AG09309 (cell line): Measurements from ENCODE around the gene ERGIC1.

ENCODE experiments used
- DNase-seq: peaks from one replicate; pipeline ENCODE4 v3.0.0-alpha.2; 2010; ENCODE audit warnings: low read depth
- H3K4me3 ChIP-seq: 2 replicates; pipeline ENCODE4 v1.5.1; 2011; ENCODE audit warnings: mild to moderate bottlenecking, low read depth, low read length, moderate library complexity; ENCODE audit not compliant: control insufficient read depth
- TF ChIP-seq, protein P1 (sequence below): IDR thresholded peaks from 2 replicates; pipeline ENCODE4 v1.5.1; 2011; ENCODE audit warnings: mild to moderate bottlenecking, low read depth, low read length, inconsistent platforms; ENCODE audit not compliant: insufficient read depth, control insufficient read depth; ENCODE audit errors: missing control alignments

Gene ERGIC1

DNA sequence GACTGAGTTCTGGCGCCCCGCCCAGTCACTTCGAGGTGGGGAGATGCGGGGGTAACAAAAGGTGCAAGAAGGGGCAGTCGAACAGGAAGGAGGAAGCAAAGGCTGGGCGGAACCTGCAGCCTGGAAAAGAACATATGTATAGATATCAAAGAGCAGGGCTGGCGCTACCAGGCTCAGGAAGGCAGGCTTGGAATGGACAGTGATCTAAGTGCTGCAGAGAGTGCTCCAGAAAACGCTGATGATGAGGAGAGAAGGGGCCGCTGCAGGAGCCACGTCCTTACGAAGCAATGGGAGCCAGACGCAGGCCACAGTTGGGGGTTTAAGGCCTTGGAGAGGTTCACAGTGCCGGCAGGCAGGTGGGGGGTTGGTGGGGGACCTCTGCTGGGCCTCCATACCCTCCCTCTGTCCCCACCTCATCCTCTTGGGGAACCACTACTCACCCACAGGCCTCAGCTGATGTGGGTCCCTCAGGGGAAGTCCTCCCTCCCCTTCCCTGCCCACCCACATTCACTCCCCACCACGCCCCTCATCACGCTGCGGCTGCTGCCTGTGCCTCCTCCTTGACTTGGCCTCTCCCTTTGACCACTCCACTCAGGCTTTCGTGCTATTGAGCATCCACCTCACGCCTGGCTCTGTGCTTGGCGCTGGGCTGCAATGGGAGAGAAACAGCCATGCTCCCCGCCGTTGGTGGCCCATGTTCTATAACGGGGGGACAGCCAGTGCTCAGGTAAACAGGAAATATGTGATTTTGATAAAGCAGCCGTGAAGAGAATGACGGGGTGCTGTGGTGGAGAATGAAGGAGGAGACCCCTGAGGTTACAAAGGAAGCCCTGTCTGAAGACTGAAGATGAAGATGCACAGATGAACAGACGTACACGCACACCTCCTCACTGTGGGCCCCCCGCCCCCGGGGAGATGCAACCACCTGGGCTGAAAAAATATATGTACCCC is 84.6 kb downstream of the ERGIC1 start:
- no peak for DNase-seq
- TF ChIP-seq, protein P1, sequence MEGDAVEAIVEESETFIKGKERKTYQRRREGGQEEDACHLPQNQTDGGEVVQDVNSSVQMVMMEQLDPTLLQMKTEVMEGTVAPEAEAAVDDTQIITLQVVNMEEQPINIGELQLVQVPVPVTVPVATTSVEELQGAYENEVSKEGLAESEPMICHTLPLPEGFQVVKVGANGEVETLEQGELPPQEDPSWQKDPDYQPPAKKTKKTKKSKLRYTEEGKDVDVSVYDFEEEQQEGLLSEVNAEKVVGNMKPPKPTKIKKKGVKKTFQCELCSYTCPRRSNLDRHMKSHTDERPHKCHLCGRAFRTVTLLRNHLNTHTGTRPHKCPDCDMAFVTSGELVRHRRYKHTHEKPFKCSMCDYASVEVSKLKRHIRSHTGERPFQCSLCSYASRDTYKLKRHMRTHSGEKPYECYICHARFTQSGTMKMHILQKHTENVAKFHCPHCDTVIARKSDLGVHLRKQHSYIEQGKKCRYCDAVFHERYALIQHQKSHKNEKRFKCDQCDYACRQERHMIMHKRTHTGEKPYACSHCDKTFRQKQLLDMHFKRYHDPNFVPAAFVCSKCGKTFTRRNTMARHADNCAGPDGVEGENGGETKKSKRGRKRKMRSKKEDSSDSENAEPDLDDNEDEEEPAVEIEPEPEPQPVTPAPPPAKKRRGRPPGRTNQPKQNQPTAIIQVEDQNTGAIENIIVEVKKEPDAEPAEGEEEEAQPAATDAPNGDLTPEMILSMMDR = no peak
- H3K4me3 ChIP-seq = no peak overlapping the region

DNA sequence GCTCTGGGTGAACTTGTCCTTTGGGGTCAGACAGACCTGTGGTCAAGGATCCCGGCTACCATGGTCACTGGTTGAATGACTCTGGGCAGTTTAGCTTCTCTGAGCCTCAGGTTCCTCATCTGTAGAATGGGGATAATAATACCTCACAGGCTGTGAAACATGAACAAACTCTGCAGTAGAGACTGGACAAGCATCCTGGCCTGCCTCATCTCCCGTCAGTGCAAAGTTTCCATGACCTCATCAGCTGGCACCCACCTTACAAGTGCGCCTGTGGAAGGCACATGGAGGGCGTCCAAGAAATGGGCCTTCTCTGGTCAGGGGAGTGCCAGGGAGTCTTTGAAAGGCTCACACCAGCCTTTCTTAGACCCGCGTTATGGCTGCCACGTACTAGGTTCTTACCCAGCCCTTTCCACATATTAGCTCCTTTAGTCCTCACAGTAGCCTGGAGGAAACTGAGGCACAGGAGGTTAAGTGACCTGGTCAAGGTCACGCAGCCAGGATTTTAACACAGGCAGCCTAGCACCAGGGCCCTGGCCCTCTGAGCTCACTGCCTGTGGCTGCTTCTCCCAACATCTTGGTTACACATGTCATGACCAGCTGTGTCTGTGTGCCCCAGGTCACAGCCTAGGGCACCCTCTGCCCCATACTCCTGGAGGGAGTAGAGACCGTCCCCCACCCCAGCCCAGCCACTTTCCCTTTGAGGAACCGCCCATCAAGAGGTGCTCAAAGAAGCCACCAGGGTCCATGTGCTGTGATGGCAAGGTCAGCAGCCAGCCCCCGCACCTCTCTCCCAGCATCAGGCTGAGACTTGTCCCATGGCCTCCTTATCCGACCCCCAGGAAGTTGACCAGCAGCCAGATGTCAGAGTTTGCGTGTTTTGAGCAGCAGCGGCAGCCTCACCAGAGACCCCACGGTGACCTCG is 85.7 kb downstream of the ERGIC1 start:
- TF ChIP-seq, protein P1 = no peak
- no peak for DNase-seq
- H3K4me3 ChIP-seq = no peak overlapping the region

DNA sequence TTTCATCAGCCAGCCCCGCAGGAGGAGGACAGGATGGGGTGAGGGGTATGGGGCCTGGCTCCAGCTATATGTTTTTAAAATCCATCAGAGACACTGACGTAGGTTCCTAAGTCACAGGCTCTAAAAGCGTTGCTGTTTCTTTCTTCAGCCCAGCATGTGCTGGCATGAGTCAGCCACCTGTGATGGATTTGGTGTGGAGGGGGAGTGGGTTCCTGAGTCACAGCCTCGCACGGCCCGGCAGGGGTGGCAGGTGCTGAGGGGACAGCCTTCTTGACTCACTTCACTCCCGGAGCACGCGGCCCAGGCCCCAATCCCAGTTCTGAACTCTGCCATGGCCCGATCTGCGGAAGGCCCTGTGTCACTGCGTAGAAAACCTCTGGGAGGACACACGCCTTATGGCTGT is 86.4 kb downstream of the ERGIC1 start:
- H3K4me3 ChIP-seq = no peak overlapping the region
- DNase-seq = no peak
- TF ChIP-seq, protein P1 = no peak

DNA sequence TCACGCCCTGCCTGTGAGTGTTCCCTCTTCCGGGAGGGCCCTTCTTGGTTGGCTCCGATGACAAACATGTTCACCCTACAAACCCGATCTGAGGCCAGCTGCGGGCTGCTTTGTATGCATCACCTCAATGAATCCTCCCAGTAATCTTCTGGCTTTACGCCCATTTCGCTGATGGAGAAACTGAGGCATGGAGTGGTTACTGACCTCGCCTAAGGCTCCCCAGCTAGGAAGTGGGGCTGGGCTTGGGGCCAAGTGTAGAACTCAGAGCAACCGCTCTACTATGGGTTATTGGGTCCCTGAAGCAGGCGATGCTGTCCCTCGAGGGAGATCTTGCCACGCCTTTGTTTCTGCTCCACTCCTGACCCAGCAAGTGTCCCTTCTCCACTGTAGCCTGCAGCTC is 86.9 kb downstream of the ERGIC1 start:
- DNase-seq = no peak
- TF ChIP-seq, protein P1 = no peak
- no peak overlapping the region for H3K4me3 ChIP-seq

DNA sequence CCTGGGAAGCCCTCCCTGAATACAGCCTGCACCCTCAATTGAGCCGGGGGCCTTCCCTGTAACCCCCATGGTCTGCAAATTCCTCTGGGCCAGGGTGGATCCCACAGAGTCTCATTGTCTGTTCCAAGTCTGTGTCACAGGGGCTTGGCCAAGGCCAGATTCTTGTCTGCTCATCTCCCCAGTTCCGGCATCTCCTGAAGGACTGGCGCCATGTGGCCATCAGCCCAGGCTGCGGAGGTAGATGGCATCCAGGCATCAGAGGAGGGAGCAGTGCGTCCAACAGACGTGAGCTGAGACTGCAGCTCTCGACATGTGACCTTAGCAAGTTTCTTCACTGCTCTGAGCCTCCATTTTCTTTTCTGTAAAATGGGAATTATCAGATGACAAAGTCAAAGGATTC is 87.9 kb downstream of the ERGIC1 start:
- DNase-seq = no peak
- TF ChIP-seq, protein P1 = no peak
- no peak overlapping the region for H3K4me3 ChIP-seq

DNA sequence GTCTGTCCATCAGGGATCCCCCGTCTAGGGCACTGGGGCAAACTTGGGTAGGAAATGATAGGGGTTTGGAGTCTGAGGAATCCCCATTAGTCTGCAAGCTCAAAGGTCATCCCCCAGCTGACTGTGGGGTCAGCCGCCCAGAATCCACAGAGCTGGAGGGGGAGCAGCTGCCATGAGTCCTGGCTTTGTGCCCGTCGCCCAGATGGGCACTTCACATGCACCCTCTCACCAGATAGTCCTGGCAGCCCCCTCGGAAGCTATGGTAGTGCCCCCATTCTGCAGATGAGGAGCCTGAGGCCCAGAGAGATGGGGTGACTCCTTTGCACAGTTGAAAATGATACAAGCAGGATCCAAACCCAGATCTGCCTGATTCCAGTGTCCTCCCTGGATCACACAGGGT is 89.5 kb downstream of the ERGIC1 start:
- H3K4me3 ChIP-seq = no peak overlapping the region
- TF ChIP-seq, protein P1 = no peak

More for the DNA sequence above, 89.5 kb downstream of the ERGIC1 start:
- DNase-seq = no peak
